ENCODE results near the gene LMAN1L.

The LMAN1L gene

GRCh38 chr15:74816624-74817369 is 4.2 kb downstream of the LMAN1L start:
- no peak for ATAC-seq

GRCh38 chr15:74817370-74817737 is 4.7 kb downstream of the LMAN1L start:
- ATAC-seq (no peak), DNase-seq (no peak)

More at GRCh38 chr15:74816624-74817369, 4.2 kb downstream of the LMAN1L start:
- no peak for DNase-seq

GRCh38 chr15:74820056-74820455 is 7.4 kb downstream of the LMAN1L start:
- no peak for ATAC-seq
- DNase-seq = no peak

- no peak for ATAC-seq
- no peak for DNase-seq
Observed at GRCh38 chr15:74821091-74821789, 8.6 kb downstream of the LMAN1L start.

- no peak for DNase-seq
- no peak for ATAC-seq
Observed at GRCh38 chr15:74821790-74822158, 9.1 kb downstream of the LMAN1L start.

- ATAC-seq = no peak
- no peak for DNase-seq
Observed at GRCh38 chr15:74822233-74822632, 9.6 kb downstream of the LMAN1L start.

GRCh38 chr15:74823324-74823723 is 10.7 kb downstream of the LMAN1L start:
- ATAC-seq = no peak
- no peak for DNase-seq

- DNase-seq = no peak
- no peak for ATAC-seq
Observed at GRCh38 chr15:74824976-74825375, 12.3 kb downstream of the LMAN1L start.

- no peak for ATAC-seq
Observed at GRCh38 chr15:74825866-74826265, 13.2 kb downstream of the LMAN1L start.

GRCh38 chr15:74826364-74826819 is 13.8 kb downstream of the LMAN1L start, which contains the start of gene CPLX3:
TSS of gene CPLX3 (plus strand) at chr15:74826627. CDS start at chr15:74826704, 77 bp downstream.
- DNase-seq (peak; percentile 56), ATAC-seq (peak; percentile 33)

More at GRCh38 chr15:74825866-74826265, 13.2 kb downstream of the LMAN1L start:
- no peak for DNase-seq

GRCh38 chr15:74826921-74827320 is 14.3 kb downstream of the LMAN1L start:
- no peak for ATAC-seq
- DNase-seq = no peak

GRCh38 chr15:74827614-74828013 is 15.0 kb downstream of the LMAN1L start:
- DNase-seq (no peak), ATAC-seq (no peak)

GRCh38 chr15:74828835-74829234 is 16.2 kb downstream of the LMAN1L start:
- ATAC-seq = no peak
- no peak for DNase-seq

- ATAC-seq (peak; percentile 49), DNase-seq (no peak)
Observed at GRCh38 chr15:74829486-74829885, 16.9 kb downstream of the LMAN1L start.

- DNase-seq = no peak
- no peak for ATAC-seq
Observed at GRCh38 chr15:74829991-74830390, 17.4 kb downstream of the LMAN1L start.

- DNase-seq = no peak
- no peak for ATAC-seq
Observed at GRCh38 chr15:74830868-74831267, 18.2 kb downstream of the LMAN1L start.

- DNase-seq = no peak
- ATAC-seq = no peak
Observed at GRCh38 chr15:74831813-74832495, 19.3 kb downstream of the LMAN1L start.

- ATAC-seq = no peak
- no peak for DNase-seq
Observed at GRCh38 chr15:74832826-74833225, 20.2 kb downstream of the LMAN1L start.

- ATAC-seq (no peak), DNase-seq (no peak)
Observed at GRCh38 chr15:74833376-74834107, 20.9 kb downstream of the LMAN1L start.

- DNase-seq (peak; percentile 75), ATAC-seq (peak; percentile 33)
Observed at GRCh38 chr15:74835312-74835823, 22.7 kb downstream of the LMAN1L start.

- ATAC-seq (no peak), DNase-seq (no peak)
Observed at GRCh38 chr15:74836846-74837245, 24.2 kb downstream of the LMAN1L start.

Measured in stimulated activated naive CD8-positive, alpha-beta T cell treated with anti-CD3 and anti-CD28 coated beads, Interleukin-15, Interleukin-2, amounts not matched to agents 100 U/mL and 50 U/mL, for 24 hours (primary cell).